ENCODE data around the gene RASD1.
"Not testable (repeated sequence)": the region's sequence is repeated elsewhere in the genome, so short reads cannot be mapped to it uniquely, and the experiment has no call there.

Gene RASD1

GRCh38 chr17:17457680-17458079, 38.5 kb downstream of the RASD1 start:
- H3K9me3 ChIP-seq (replicated peaks in 1 of 11) = peaks cover 0 to 8% (median 7%) of the 10 kb centered on the region in 11 experiments; a peak in 14 of 22 replicates
- H3K4me1 ChIP-seq = peaks cover 0 to 16% (median 12%) of the 10 kb centered on the region in 10 experiments; a peak in 13 of 20 replicates
- no peak for TF ChIP-seq Cebpa-rat (IDR thresholded peaks at IDR 0.05)
- H3K36me3 ChIP-seq = no peaks in the 10 kb centered on the region
- H3K4me2 ChIP-seq = no peak overlapping the region
- H3K9ac ChIP-seq = no peak overlapping the region
- no peak overlapping the region for H3K27ac ChIP-seq
- no peak overlapping the region for H3K4me3 ChIP-seq
- H3K27me3 ChIP-seq = no peaks in the 10 kb centered on the region
- no peaks in the 10 kb centered on the region for H4K20me1 ChIP-seq

GRCh38 chr17:17456251-17456650, 39.9 kb downstream of the RASD1 start:
- H3K9ac ChIP-seq = no peak overlapping the region
- no peaks in the 10 kb centered on the region for H3K27me3 ChIP-seq
- peaks cover 0 to 8% (median 7%) of the 10 kb centered on the region in 11 experiments; a peak in 14 of 22 replicates for H3K9me3 ChIP-seq (replicated peaks in 1 of 11)
- TF ChIP-seq Cebpa-rat (IDR thresholded peaks at IDR 0.05) = no peak
- H3K4me2 ChIP-seq = no peak overlapping the region
- no peak overlapping the region for H3K4me3 ChIP-seq
- peaks cover 0 to 7% (median 0%) of the 10 kb centered on the region in 10 experiments; a peak in 3 of 20 replicates for H3K4me1 ChIP-seq
- H4K20me1 ChIP-seq = no peaks in the 10 kb centered on the region
- no peak overlapping the region for H3K27ac ChIP-seq
- no peaks in the 10 kb centered on the region for H3K36me3 ChIP-seq

GRCh38 chr17:17455173-17455572, 41.0 kb downstream of the RASD1 start:
- no peak overlapping the region for H3K4me3 ChIP-seq
- H3K27ac ChIP-seq = no peak overlapping the region
- H3K4me2 ChIP-seq = no peak overlapping the region
- H3K4me1 ChIP-seq = peaks cover 0 to 7% (median 0%) of the 10 kb centered on the region in 10 experiments; a peak in 3 of 20 replicates
- no peaks in the 10 kb centered on the region for H3K27me3 ChIP-seq
- TF ChIP-seq Cebpa-rat (IDR thresholded peaks at IDR 0.05) = no peak
- H4K20me1 ChIP-seq = no peaks in the 10 kb centered on the region
- no peak overlapping the region for H3K9ac ChIP-seq
- peaks cover 0 to 8% (median 7%) of the 10 kb centered on the region in 11 experiments; a peak in 14 of 22 replicates for H3K9me3 ChIP-seq (replicated peaks in 1 of 11)
- H3K36me3 ChIP-seq = no peaks in the 10 kb centered on the region

GRCh38 chr17:17454700-17455099, 41.5 kb downstream of the RASD1 start:
- H3K36me3 ChIP-seq; H3K9ac ChIP-seq; H3K9me3 ChIP-seq (replicated peaks in 1 of 11); H3K4me2 ChIP-seq; H3K27ac ChIP-seq; H3K4me3 ChIP-seq; H3K4me1 ChIP-seq; H3K27me3 ChIP-seq; H4K20me1 ChIP-seq: not testable (repeated sequence)

GRCh38 chr17:17454276-17454675, 41.9 kb downstream of the RASD1 start:
- TF ChIP-seq Cebpa-rat (IDR thresholded peaks at IDR 0.05) = no peak
- H3K27ac ChIP-seq = no peak overlapping the region
- no peaks in the 10 kb centered on the region for H3K9me3 ChIP-seq (replicated peaks in 1 of 11)
- no peak overlapping the region for H3K4me3 ChIP-seq
- H3K9ac ChIP-seq = no peak overlapping the region
- H3K27me3 ChIP-seq = no peaks in the 10 kb centered on the region
- H4K20me1 ChIP-seq = no peaks in the 10 kb centered on the region
- no peaks in the 10 kb centered on the region for H3K36me3 ChIP-seq
- peaks cover 0 to 7% (median 0%) of the 10 kb centered on the region in 10 experiments; a peak in 3 of 20 replicates for H3K4me1 ChIP-seq
- no peak overlapping the region for H3K4me2 ChIP-seq

GRCh38 chr17:17453088-17453487, 43.1 kb downstream of the RASD1 start:
- no peak overlapping the region for H3K4me3 ChIP-seq
- no peak overlapping the region for H3K27ac ChIP-seq
- no peaks in the 10 kb centered on the region for H4K20me1 ChIP-seq
- peaks cover 0 to 13% (median 5%) of the 10 kb centered on the region in 10 experiments; a peak in 16 of 20 replicates for H3K4me1 ChIP-seq
- no peak for TF ChIP-seq Cebpa-rat (IDR thresholded peaks at IDR 0.05)
- H3K9ac ChIP-seq = no peak overlapping the region
- H3K4me2 ChIP-seq = no peak overlapping the region
- no peaks in the 10 kb centered on the region for H3K9me3 ChIP-seq (replicated peaks in 1 of 11)
- H3K36me3 ChIP-seq = no peaks in the 10 kb centered on the region
- H3K27me3 ChIP-seq = no peaks in the 10 kb centered on the region

- Histone ChIP-seq H3K27ac (no peak overlapping the region), H4K20me1 (no peaks in the 10 kb centered on the region; a peak in 1 of 22 replicates), H3K9me3 (replicated peaks in 1 of 11) (0 out of 22 replicates have a peak, but pooled peaks cover 0 to 5% (median 0%) of the 10 kb centered on the region in 11 experiments), H3K4me2 (peak overlapping the region in 2 of 11 experiments; percentile 56 to 66; a peak in 2 of 22 replicates), H3K4me3 (no peak overlapping the region), H3K9ac (no peak overlapping the region), H3K4me1 (peaks cover 18 to 36% (median 30%) of the 10 kb centered on the region in 10 experiments), H3K27me3 (no peaks in the 10 kb centered on the region), H3K36me3 (no peaks in the 10 kb centered on the region)
- TF ChIP-seq Cebpa-rat (IDR thresholded peaks at IDR 0.05) = no peak
These were observed 47.5 kb downstream of the RASD1 start for GRCh38 chr17:17448723-17449122.

- TF ChIP-seq Cebpa-rat (IDR thresholded peaks at IDR 0.05) = no peak
- Histone ChIP-seq H4K20me1 (no peaks in the 10 kb centered on the region; a peak in 1 of 22 replicates), H3K9ac (no peak overlapping the region), H3K4me3 (no peak overlapping the region), H3K4me1 (peaks cover 18 to 36% (median 30%) of the 10 kb centered on the region in 10 experiments), H3K27ac (no peak overlapping the region), H3K27me3 (no peaks in the 10 kb centered on the region), H3K9me3 (replicated peaks in 1 of 11) (0 out of 22 replicates have a peak, but pooled peaks cover 0 to 5% (median 0%) of the 10 kb centered on the region in 11 experiments), H3K4me2 (peak overlapping the region in 9 of 11 experiments; percentile 11 to 86 (median 56); a peak in 16 of 22 replicates), H3K36me3 (no peaks in the 10 kb centered on the region)
These were observed 48.1 kb downstream of the RASD1 start for GRCh38 chr17:17448076-17448475.

- Histone ChIP-seq H4K20me1 (no peaks in the 10 kb centered on the region; a peak in 1 of 22 replicates), H3K9me3 (replicated peaks in 1 of 11) (0 out of 22 replicates have a peak, but pooled peaks cover 0 to 5% (median 0%) of the 10 kb centered on the region in 11 experiments), H3K4me1 (peaks cover 18 to 36% (median 30%) of the 10 kb centered on the region in 10 experiments), H3K4me3 (no peak overlapping the region), H3K27ac (peak overlapping the region in 1 of 11 experiments; percentile 38; a peak in 1 of 22 replicates), H3K9ac (0 out of 22 replicates have a peak overlapping the region, but pooled peaks of 1 of the 11 experiments have one; percentile 36), H3K36me3 (no peaks in the 10 kb centered on the region), H3K4me2 (peak overlapping the region in 10 of 11 experiments; percentile 53 to 86 (median 66); a peak in 20 of 22 replicates), H3K27me3 (no peaks in the 10 kb centered on the region)
- TF ChIP-seq Cebpa-rat (IDR thresholded peaks at IDR 0.05) = no peak
These were observed 48.9 kb downstream of the RASD1 start for GRCh38 chr17:17447264-17447663.

Measured in BLaER1 treated with 17β-estradiol and CSF1 and Interleukin-3, amounts not matched to agents 10 nM and 100 nM (cell line).